CD4-positive, alpha-beta T cell treated with Interleukin-15 for 4 hours (primary cell): Measurements from ENCODE around the gene STK33.

Experiments used
- DNase-seq: peaks from one replicate; pipeline ENCODE4 v3.0.0-alpha.2; 2020; ENCODE audit warnings: low spot score

The STK33 gene

GRCh38 chr11:8354622-8355415, 239.2 kb downstream of the STK33 start:
- DNase-seq, result no peak

GRCh38 chr11:8352876-8353505, 241.0 kb downstream of the STK33 start:
- DNase-seq, result no peak

GRCh38 chr11:8352103-8352875, 241.7 kb downstream of the STK33 start:
- no peak for DNase-seq

- no peak for DNase-seq
Measured at GRCh38 chr11:8351223-8351622, 242.8 kb downstream of the STK33 start.

GRCh38 chr11:8347978-8348377, 246.1 kb downstream of the STK33 start:
- DNase-seq, result no peak

GRCh38 chr11:8346157-8346755, 247.8 kb downstream of the STK33 start:
- DNase-seq, result no peak

GRCh38 chr11:8345179-8345578, 248.8 kb downstream of the STK33 start:
- DNase-seq, result no peak

GRCh38 chr11:8344346-8344745, 249.7 kb downstream of the STK33 start:
- no peak for DNase-seq

- DNase-seq, result no peak
Measured at GRCh38 chr11:8342821-8343681, 251.0 kb downstream of the STK33 start.

GRCh38 chr11:8341996-8342395, 252.0 kb downstream of the STK33 start:
- DNase-seq, result no peak
